Gastroesophageal sphincter (tissue), 4 donors: ENCODE data around the gene C2orf78. TPM values are rescaled to one million over a fixed set of nuclear protein-coding genes. Genes with fewer than 3 reads are reported as not detected.
A peak's percentile ranks its signal among the peaks of the same experiment; 100 is the strongest.

Source experiments
- ATAC-seq: fragments of 150-250 bp; one replicate; pipeline ENCODE4 v1.9.1; 2016; ENCODE audit warnings: mild to moderate bottlenecking, moderate library complexity
- H3K27ac ChIP-seq, 4 donors: fragments of 200-600 bp; sonication (generic) in 3 of 4; 1 replicate in 3 of 4; 2 replicates in 1 of 4; pipeline ENCODE4 v1.5.1; 2016 to 2019
- H3K27me3 ChIP-seq: fragments of 200-600 bp; sonication (generic); one replicate; pipeline ENCODE4 v1.5.1; 2019
- H3K36me3 ChIP-seq, 2 donors: fragments of 200-600 bp; sonication (generic); one replicate each; pipeline ENCODE4 v1.5.1; 2019; ENCODE audit warnings: control low read depth in 1 of 2
- H3K4me1 ChIP-seq, 3 donors: fragments of 200-600 bp; sonication (generic); 1 replicate in 2 of 3; 2 replicates in 1 of 3; pipeline ENCODE4 v1.5.1; 2016 to 2019; ENCODE audit warnings: control low read depth in 2 of 3
- H3K4me3 ChIP-seq, 2 donors: fragments of 200-600 bp; sonication (generic); one replicate each; pipeline ENCODE4 v1.5.1; 2019; ENCODE audit warnings: mild to moderate bottlenecking in 1 of 2, moderate library complexity in 1 of 2
- H3K9me3 ChIP-seq, 3 donors: fragments of 200-600 bp; sonication (generic); one replicate each; pipeline ENCODE4 v1.5.1; 2017 to 2019; ENCODE audit warnings: control low read depth in 2 of 3
- CTCF ChIP-seq, 4 experiments: fragments of 200-600 bp in 2 of 4; fragments of 450-650 bp in 2 of 4; sonication (generic) in 1 of 4; IDR thresholded peaks; one replicate each; pipeline ENCODE4 v1.5.1; 2017 to 2019; ENCODE audit warnings: antibody characterized with exemption in 4 of 4, mild to moderate bottlenecking in 2 of 4, moderate library complexity in 2 of 4
- EP300 ChIP-seq: sonication (generic); formaldehyde crosslinking; IDR thresholded peaks from one replicate; pipeline ENCODE4 v1.6.1; 2017; ENCODE audit warnings: antibody characterized with exemption, mild to moderate bottlenecking
- POLR2A ChIP-seq, 2 donors: fragments of 450-650 bp; IDR thresholded peaks; one replicate each; pipeline ENCODE4 v1.6.1; 2017; ENCODE audit warnings: antibody characterized with exemption in 2 of 2, mild to moderate bottlenecking in 2 of 2, moderate library complexity in 1 of 2
- POLR2AphosphoS5 ChIP-seq: sonication (generic); formaldehyde crosslinking; IDR thresholded peaks from one replicate; pipeline ENCODE4 v1.6.1; 2017; ENCODE audit warnings: antibody characterized with exemption
- WGBS, 2 donors: methylation state at CpG; one replicate each; pipeline ENCODE4 v1.1.5; 2018; ENCODE audit warnings: low coverage in 1 of 2; 5-methylcytosine and 5-hydroxymethylcytosine counted together
- total RNA-seq, 4 donors: library from RNA; depleted of rRNA; stranded (reverse); fragments of >200 nt; gene quantifications; one replicate each; pipeline ENCODE4 v1.1.0, GENCODE V29; 2016

The C2orf78 gene
- total RNA-seq, 4 donors from 2014 or later, result not detected

GRCh38 chr2:73844087-73844486, 60.1 kb downstream of the C2orf78 start:
- Histone ChIP-seq H3K9me3 (no peaks in the 10 kb centered on the region), H3K4me3 (no peak overlapping the region), H3K4me1 (peaks cover 0 to 33% (median 5%) of the 10 kb centered on the region in 3 donors), H3K27me3 (no peaks in the 10 kb centered on the region), H3K36me3 (peaks cover 0 to 51% of the 10 kb centered on the region in 2 donors), H3K27ac (peak overlapping the region in 2 of 4 donors; percentile 38 to 66)
- ATAC-seq, result no peak
- WGBS, 2 donors, result 50 to 53% methylated on average over 2 of the region's 2 CpGs
- TF ChIP-seq CTCF (IDR thresholded peaks at IDR 0.05) (no peak), EP300 (no peak), POLR2A (IDR thresholded peaks at IDR 0.05) (no peak), POLR2AphosphoS5 (no peak)

- H3K27me3 ChIP-seq, result no peaks in the 10 kb centered on the region
- no peak overlapping the region for H3K4me3 ChIP-seq
- peak overlapping the region in 3 of 4 donors; percentile 41 to 61 (median 48) for H3K27ac ChIP-seq
- peaks cover 0 to 100% of the 10 kb centered on the region in 2 donors for H3K36me3 ChIP-seq
- peaks cover 0 to 8% (median 0%) of the 10 kb centered on the region in 3 donors for H3K4me1 ChIP-seq
- TF ChIP-seq POLR2AphosphoS5 (no peak), EP300 (no peak), CTCF (IDR thresholded peaks at IDR 0.05) (no peak), POLR2A (IDR thresholded peaks at IDR 0.05) (no peak)
- H3K9me3 ChIP-seq, result no peaks in the 10 kb centered on the region
- 83% methylated on average over 2 of the region's 2 CpGs; no CpG with 5 or more reads in 1 of the 2 donors for WGBS, 2 donors
- no peak for ATAC-seq
Observed at GRCh38 chr2:73850009-73850408, 66.0 kb downstream of the C2orf78 start.

- peaks cover 0 to 8% (median 0%) of the 10 kb centered on the region in 3 donors for H3K4me1 ChIP-seq
- no peaks in the 10 kb centered on the region for H3K9me3 ChIP-seq
- ATAC-seq, result no peak
- no peak overlapping the region for H3K4me3 ChIP-seq
- 54 to 56% methylated on average over 2 to 3 of the region's 3 CpGs for WGBS, 2 donors
- no peaks in the 10 kb centered on the region for H3K27me3 ChIP-seq
- H3K27ac ChIP-seq, result peak overlapping the region in 1 of 4 donors; percentile 48
- no peak for TF ChIP-seq EP300
- TF ChIP-seq POLR2AphosphoS5, result no peak
- no peak for TF ChIP-seq POLR2A (IDR thresholded peaks at IDR 0.05)
- no peak for TF ChIP-seq CTCF (IDR thresholded peaks at IDR 0.05)
- H3K36me3 ChIP-seq, result peaks cover 0 to 100% of the 10 kb centered on the region in 2 donors
Observed at GRCh38 chr2:73851274-73851673, 67.3 kb downstream of the C2orf78 start.

- Histone ChIP-seq H3K27me3 (no peaks in the 10 kb centered on the region), H3K4me1 (peaks cover 0 to 8% (median 0%) of the 10 kb centered on the region in 3 donors), H3K36me3 (peaks cover 0 to 100% of the 10 kb centered on the region in 2 donors), H3K9me3 (no peaks in the 10 kb centered on the region), H3K27ac (peak overlapping the region in 1 of 4 donors; percentile 48), H3K4me3 (no peak overlapping the region)
- ATAC-seq, result no peak
- TF ChIP-seq POLR2A (IDR thresholded peaks at IDR 0.05) (no peak), EP300 (no peak), CTCF (IDR thresholded peaks at IDR 0.05) (no peak), POLR2AphosphoS5 (no peak)
Observed at GRCh38 chr2:73852020-73852419, 68.0 kb downstream of the C2orf78 start.

GRCh38 chr2:73855526-73855925, 71.5 kb downstream of the C2orf78 start:
- no peak overlapping the region for H3K4me3 ChIP-seq
- no peak for TF ChIP-seq CTCF (IDR thresholded peaks at IDR 0.05)
- TF ChIP-seq POLR2A (IDR thresholded peaks at IDR 0.05), result no peak
- TF ChIP-seq EP300, result no peak
- peaks cover 4 to 95% of the 10 kb centered on the region in 2 donors for H3K36me3 ChIP-seq
- WGBS, 2 donors, result 91 to 100% methylated on average over 1 of the region's 2 CpGs
- no peaks in the 10 kb centered on the region for H3K27me3 ChIP-seq
- no peaks in the 10 kb centered on the region for H3K9me3 ChIP-seq
- H3K4me1 ChIP-seq, result no peaks in the 10 kb centered on the region
- ATAC-seq, result no peak
- no peak overlapping the region for H3K27ac ChIP-seq
